Neural crest cell (in vitro differentiated cells): ENCODE measurements around the gene STAT1. TPM values are rescaled to one million over a fixed set of nuclear protein-coding genes. Genes with fewer than 3 reads are reported as not detected.

Source experiments
- DNase-seq: peaks from one replicate; pipeline ENCODE4 v3.0.0; 2021; ENCODE audit warnings: low read depth, mixed read lengths, low spot score
- H3K27ac Mint-ChIP-seq: one replicate; pipeline ENCODE4 v1.8.0; 2021; ENCODE audit warnings: mild to moderate bottlenecking, mixed read lengths; ENCODE audit not compliant: unreplicated experiment
- H3K27me3 Mint-ChIP-seq: 2 replicates; pipeline ENCODE4 v1.8.0; 2021; ENCODE audit warnings: low read depth, mild to moderate bottlenecking, mixed read lengths
- H3K36me3 Mint-ChIP-seq: 2 replicates; pipeline ENCODE4 v1.8.0; 2021; ENCODE audit warnings: low read depth, mild to moderate bottlenecking, mixed read lengths
- H3K4me1 Mint-ChIP-seq: 2 replicates; pipeline ENCODE4 v1.8.0; 2021; ENCODE audit warnings: mixed read lengths
- H3K4me3 Mint-ChIP-seq: one replicate; pipeline ENCODE4 v1.8.0; 2021; ENCODE audit warnings: mild to moderate bottlenecking, mixed read lengths
- H3K9me3 Mint-ChIP-seq: 2 replicates; pipeline ENCODE4 v1.8.0; 2021; ENCODE audit warnings: mixed read lengths
- CTCF ChIP-seq: fragments of 200-600 bp; sonication (generic); conservative IDR thresholded peaks from 2 replicates; pipeline ENCODE4 v1.5.0; 2021; ENCODE audit warnings: antibody characterized with exemption, mild to moderate bottlenecking
- total RNA-seq: library from RNA; stranded (reverse); gene quantifications from 2 replicates; pipeline ENCODE4 v1.2.1, GENCODE V29; 2021

STAT1 gene
- total RNA-seq, 1 donor from 2014 or later, result 39.9 TPM

- no peaks in the 10 kb centered on the region for H3K9me3 Mint-ChIP-seq
- no peaks in the 10 kb centered on the region for H3K4me1 Mint-ChIP-seq
- DNase-seq, result no peak
- no peak for TF ChIP-seq CTCF
- no peak overlapping the region for H3K4me3 Mint-ChIP-seq
- peaks cover 20% of the 10 kb centered on the region for H3K36me3 Mint-ChIP-seq
- no peaks in the 10 kb centered on the region for H3K27me3 Mint-ChIP-seq
- H3K27ac Mint-ChIP-seq, result no peak overlapping the region
Measured at GRCh38 chr2:191006997-191007783, 6.8 kb downstream of the STAT1 start.

DNA sequence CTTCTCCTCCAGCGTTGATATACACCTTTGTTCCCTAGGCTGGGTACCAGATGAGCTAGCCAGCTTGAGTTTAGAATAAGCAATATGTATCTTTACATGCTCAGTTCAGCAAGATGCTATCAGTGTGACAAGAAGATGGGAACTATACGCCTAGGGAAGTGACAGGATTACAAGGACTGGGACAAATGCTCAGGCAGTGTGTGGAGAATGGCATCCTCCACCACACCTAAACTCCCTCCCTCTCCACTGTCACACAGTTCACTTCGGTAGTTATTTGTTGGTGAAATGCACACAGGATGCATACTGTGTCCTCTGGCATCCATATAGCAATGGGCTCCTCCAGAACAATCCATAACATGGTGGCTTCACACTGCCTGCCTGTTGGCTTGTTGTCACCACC lies 7.7 kb downstream of the STAT1 start:
- Mint-ChIP-seq H3K27ac (no peak overlapping the region), H3K9me3 (no peaks in the 10 kb centered on the region), H3K4me3 (no peak overlapping the region), H3K27me3 (no peaks in the 10 kb centered on the region), H3K36me3 (peaks cover 20% of the 10 kb centered on the region), H3K4me1 (no peaks in the 10 kb centered on the region)
- TF ChIP-seq CTCF, result no peak
- no peak for DNase-seq

DNA sequence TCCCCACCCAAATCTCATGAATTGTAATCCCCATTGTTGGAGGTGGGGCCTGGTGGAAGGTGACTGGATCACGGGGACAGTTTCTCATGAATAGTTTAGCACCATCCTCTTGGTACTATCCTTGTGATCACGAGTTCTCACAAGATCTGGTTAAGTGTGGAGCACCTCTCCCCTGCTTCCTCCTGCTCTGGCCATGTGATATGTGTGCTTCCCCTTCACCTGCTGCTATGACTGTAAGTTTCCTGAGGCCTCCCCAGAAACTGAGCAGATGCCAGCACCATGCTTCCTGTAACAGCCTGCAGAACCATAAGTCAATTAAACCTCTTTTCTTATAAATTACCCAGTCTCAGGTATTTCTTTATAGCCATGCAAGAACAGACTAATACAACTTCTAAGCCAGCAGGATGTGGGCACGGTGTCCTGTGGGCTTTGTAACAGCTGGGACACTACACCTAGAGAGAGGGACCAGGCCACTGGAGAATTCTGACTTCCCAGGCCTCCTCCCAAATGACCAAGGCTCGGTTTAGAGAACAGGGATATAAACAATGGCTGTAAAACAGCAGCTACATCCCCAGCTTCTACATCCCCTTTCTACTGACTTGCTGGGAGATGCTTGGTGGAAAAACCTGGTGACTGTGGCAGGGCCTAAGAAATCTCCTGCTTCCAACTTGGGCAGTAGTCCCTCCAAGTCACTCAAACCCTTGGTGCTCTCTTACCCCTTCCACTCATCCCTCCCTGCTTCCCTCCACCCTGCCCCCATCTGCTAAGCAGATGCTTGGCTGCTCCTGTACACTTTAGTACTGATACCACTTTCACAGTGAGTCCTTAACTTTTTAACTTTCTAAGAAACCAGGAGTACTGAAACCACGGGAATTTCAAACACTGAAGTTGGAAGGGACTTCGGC lies 10.3 kb downstream of the STAT1 start:
- Mint-ChIP-seq H3K4me3 (no peak overlapping the region), H3K27me3 (no peaks in the 10 kb centered on the region), H3K4me1 (no peaks in the 10 kb centered on the region), H3K27ac (no peak overlapping the region), H3K9me3 (no peaks in the 10 kb centered on the region), H3K36me3 (peaks cover 26% of the 10 kb centered on the region)
- DNase-seq, result no peak
- TF ChIP-seq CTCF, result no peak

GRCh38 chr2:191001624-191002023 lies 12.3 kb downstream of the STAT1 start:
- no peaks in the 10 kb centered on the region for H3K9me3 Mint-ChIP-seq
- no peaks in the 10 kb centered on the region for H3K4me1 Mint-ChIP-seq
- no peak overlapping the region for H3K4me3 Mint-ChIP-seq
- no peak for TF ChIP-seq CTCF
- DNase-seq, result no peak
- no peak overlapping the region for H3K27ac Mint-ChIP-seq
- peaks cover 28% of the 10 kb centered on the region for H3K36me3 Mint-ChIP-seq
- H3K27me3 Mint-ChIP-seq, result no peaks in the 10 kb centered on the region

GRCh38 chr2:191001032-191001431 lies 12.9 kb downstream of the STAT1 start:
- no peak for DNase-seq
- Mint-ChIP-seq H3K27me3 (no peaks in the 10 kb centered on the region), H3K36me3 (peaks cover 28% of the 10 kb centered on the region), H3K9me3 (no peaks in the 10 kb centered on the region), H3K27ac (no peak overlapping the region), H3K4me1 (no peaks in the 10 kb centered on the region), H3K4me3 (no peak overlapping the region)
- TF ChIP-seq CTCF, result no peak
